PFSK-1 (cell line): ENCODE results near the gene ADAP1.

Experiments
- FOXP2 ChIP-seq: optimal IDR thresholded peaks from 2 replicates; pipeline ENCODE3; 2011; ENCODE audit warnings: borderline replicate concordance, control low read depth, inconsistent platforms; ENCODE audit not compliant: insufficient read depth; ENCODE audit errors: extremely low read length, extremely low read depth
- POLR2AphosphoS5 ChIP-seq: IDR thresholded peaks from 2 replicates; pipeline ENCODE4 v1.6.1; 2012; ENCODE audit warnings: low read depth, mild to moderate bottlenecking, control low read depth, low read length, moderate library complexity
- SIN3A ChIP-seq: IDR thresholded peaks from 2 replicates; pipeline ENCODE4 v1.6.1; 2012; ENCODE audit warnings: mild to moderate bottlenecking, low read length, moderate library complexity, borderline replicate concordance; ENCODE audit not compliant: insufficient read depth
- TAF1 ChIP-seq: IDR thresholded peaks from 2 replicates; pipeline ENCODE4 v1.6.1; 2012; ENCODE audit warnings: low read length, control low read depth, borderline replicate concordance; ENCODE audit not compliant: insufficient read depth
- TF ChIP-seq, protein P1 (sequence below), 2 experiments: IDR thresholded peaks; 2 replicates each; pipeline versions ENCODE4 v1.6.1 to v1.8.0; 2011 to 2012; ENCODE audit warnings: low read depth in 2 of 2, low read length in 2 of 2, control low read depth in 1 of 2, inconsistent platforms in 1 of 2, mild to moderate bottlenecking in 1 of 2, moderate library complexity in 1 of 2; ENCODE audit not compliant: insufficient read depth in 1 of 2

Gene ADAP1

DNA sequence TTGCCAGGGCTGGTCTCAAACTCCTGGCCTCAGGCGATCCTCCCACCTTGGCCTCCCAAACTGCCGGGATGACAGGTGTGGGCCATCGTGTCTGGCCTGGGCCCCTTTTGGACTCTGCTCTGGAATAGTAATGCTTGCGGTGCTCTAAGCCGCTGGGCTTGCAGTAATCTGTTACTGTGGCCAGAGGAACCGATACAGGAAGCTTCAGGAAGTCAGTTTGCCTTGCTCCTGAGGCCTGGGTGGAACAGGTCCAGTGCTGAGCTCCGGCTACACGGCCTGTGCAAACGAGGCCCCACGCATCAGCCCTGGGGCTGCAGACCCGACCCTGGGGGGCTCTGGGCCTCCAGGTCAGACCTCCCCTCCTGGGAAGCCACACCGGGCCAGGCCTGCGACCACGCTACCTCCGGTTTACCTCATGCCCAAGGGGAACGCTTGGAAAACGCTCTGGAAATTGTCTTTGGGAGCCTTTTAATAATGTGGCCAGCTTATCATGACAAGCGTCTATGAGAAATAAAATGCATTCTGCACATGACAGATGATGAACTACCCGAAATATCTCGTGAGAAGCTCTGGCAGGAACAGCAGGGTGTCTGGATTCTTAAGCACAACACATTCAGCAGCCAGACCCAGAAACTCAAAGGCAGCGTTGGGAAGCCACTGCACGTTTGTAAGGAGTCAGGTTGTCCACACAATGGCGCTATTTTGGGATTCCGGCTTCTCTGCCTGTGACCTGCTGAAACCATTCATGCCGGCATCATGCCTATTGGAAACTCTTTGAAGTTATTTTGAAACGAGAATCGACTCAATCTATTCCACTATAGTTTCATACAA, 10.1 kb upstream of the ADAP1 start:
- TF ChIP-seq SIN3A: no peak
- TF ChIP-seq FOXP2: no peak
- TF ChIP-seq, protein P1, sequence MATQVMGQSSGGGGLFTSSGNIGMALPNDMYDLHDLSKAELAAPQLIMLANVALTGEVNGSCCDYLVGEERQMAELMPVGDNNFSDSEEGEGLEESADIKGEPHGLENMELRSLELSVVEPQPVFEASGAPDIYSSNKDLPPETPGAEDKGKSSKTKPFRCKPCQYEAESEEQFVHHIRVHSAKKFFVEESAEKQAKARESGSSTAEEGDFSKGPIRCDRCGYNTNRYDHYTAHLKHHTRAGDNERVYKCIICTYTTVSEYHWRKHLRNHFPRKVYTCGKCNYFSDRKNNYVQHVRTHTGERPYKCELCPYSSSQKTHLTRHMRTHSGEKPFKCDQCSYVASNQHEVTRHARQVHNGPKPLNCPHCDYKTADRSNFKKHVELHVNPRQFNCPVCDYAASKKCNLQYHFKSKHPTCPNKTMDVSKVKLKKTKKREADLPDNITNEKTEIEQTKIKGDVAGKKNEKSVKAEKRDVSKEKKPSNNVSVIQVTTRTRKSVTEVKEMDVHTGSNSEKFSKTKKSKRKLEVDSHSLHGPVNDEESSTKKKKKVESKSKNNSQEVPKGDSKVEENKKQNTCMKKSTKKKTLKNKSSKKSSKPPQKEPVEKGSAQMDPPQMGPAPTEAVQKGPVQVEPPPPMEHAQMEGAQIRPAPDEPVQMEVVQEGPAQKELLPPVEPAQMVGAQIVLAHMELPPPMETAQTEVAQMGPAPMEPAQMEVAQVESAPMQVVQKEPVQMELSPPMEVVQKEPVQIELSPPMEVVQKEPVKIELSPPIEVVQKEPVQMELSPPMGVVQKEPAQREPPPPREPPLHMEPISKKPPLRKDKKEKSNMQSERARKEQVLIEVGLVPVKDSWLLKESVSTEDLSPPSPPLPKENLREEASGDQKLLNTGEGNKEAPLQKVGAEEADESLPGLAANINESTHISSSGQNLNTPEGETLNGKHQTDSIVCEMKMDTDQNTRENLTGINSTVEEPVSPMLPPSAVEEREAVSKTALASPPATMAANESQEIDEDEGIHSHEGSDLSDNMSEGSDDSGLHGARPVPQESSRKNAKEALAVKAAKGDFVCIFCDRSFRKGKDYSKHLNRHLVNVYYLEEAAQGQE (IDR thresholded peaks at IDR 0.05; ENCODE audit: insufficient read depth in 1 of 2, low read depth in 2 of 2, low read length in 2 of 2): no peak
- no peak for TF ChIP-seq TAF1
- TF ChIP-seq POLR2AphosphoS5: no peak

DNA sequence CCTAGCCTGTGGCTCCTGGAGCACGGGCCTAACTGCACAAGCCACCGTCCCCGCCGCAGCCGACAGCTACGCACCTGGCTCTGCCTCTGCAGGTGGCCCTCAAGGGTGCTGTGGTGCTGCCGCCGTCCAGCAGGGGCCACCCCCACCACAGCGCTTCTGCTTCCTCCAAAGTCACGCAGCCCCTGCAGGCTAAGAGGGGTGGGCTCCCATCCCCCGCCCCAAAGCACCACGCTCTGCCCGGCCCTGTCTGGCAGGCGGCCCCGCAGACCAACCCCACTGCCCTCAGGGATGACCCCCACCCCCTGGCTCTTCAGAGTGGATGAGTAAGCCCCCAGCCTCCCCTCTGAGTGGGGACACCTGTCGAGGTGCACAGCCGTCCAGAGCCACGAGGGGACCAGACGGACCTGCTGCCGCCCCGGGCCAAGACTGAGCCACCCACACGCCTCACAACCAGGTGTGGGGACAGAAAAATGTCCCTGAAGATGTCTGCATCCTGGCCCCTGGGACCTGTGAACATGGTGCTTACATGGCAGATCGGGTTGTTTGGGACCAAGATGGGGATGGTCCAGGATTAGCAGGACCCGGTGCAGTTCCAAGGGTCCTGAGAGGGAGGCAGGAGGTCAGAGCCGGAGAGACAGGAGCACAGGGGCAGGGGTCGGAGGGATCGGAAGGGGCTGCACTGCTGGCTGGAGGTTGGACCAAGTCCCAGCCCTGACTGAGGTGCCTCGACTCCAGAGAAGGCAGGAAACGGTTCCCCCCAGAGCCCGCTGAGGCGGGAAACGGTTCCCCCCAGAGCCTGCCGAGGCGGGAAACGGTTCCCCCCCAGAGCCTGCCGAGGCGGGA, 9.0 kb upstream of the ADAP1 start:
- TF ChIP-seq SIN3A: no peak
- TF ChIP-seq, protein P1 (IDR thresholded peaks at IDR 0.05; ENCODE audit: insufficient read depth in 1 of 2, low read depth in 2 of 2, low read length in 2 of 2): no peak
- no peak for TF ChIP-seq POLR2AphosphoS5
- no peak for TF ChIP-seq FOXP2
- TF ChIP-seq TAF1: no peak

DNA sequence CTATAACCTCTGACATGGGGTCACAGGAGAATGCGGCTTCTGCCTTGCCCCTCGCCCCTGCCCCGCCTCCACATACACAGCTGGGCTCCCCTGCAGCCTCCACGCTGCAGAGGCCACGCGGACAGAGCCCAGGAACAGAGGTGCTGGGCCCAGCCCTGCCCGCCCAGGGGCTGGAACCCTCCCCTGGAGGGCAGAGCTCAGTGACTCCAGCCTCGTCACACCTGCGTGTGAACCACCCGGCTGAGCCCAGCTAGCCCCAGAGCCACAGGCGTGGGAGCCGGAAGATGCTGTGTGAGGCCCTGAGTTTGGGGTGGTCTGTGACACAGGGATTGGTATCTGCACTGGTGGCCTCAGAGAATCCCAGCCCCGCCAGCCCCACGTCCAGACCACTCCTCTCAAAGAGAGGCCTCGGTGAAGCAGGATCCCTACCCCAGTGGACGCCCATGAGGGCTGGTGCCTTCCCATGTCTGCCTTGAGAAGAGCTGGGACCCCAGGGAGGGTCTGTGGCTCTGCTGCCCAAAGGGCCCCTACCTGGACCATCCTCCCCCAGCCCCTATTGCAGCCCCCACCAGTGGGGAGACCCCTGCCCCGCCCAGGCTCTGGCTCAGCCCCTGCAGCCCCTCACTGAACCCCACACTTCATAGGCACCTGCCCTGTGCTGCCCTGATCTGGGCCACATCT, 8.1 kb upstream of the ADAP1 start:
- TF ChIP-seq FOXP2 (no peak), TAF1 (no peak)

DNA sequence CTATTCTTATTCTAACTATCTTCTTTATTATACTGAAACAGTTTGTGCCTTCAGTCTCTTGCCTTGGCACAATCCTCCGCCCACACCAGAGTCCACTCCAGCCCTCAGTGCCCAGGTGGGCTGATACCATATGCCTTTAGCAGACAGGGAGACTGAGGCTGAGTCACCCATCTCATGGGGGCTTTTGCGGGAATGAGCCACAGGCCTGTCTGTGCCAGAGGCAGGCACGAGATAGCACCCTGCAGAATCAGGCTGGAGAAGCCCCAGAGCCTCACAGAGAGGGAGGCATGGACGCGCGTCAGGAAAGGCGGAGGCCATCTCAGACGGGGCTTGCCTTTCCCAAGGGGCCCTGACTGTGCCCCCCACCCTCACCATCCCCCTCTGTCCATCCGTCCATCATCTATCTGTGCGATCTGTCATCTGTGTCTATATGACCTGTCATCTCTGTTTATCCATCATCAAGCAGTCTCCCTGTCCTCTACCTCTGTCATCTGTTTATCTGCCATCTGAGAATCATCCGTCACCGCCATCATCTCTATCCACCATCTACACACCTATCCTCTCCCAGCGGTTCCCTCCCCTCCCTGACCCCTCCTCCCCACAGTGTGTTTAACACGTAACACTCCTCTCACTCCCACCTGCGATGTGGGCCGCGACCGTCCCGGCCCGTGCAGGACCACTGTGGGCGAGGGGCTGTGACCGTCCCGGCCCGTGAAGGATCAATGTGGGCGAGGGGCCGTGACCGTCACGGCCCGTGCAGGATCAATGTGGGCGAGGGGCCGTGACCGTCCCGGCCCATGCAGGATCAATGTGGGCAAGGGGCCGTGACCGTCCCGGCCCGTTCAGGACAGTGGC, 7.3 kb upstream of the ADAP1 start:
- TF ChIP-seq SIN3A (no peak), FOXP2 (no peak), POLR2AphosphoS5 (no peak), TAF1 (no peak)
- TF ChIP-seq, protein P1 (IDR thresholded peaks at IDR 0.05; ENCODE audit: insufficient read depth in 1 of 2, low read depth in 2 of 2, low read length in 2 of 2): no peak

DNA sequence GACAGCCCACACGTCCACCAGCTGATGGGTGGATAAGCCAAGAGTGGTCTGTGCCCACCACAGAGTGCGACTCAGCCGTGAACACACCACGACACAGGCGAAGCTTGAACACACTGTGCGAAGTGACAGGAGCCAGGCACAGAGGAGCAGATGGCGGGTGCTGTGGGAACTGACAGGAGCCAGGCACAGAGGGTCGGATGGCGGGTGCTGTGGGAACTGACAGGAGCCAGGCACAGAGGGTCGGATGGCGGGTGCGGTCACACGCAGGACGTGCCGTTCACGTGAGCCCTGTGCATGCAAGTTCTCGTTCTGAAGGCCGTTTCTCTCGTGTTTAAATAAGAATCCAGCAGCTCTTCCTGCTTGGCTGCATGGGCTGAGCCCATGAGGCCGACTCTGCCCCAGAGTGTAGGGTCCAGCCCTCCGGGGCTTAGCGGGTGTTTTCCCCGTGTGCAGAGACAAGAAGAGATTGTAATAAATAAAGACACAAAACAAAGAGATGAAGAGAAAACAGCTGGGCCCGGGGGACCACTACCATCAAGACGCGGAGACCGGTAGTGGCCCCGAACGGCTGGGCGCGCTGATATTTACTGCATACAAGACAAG, 5.9 kb upstream of the ADAP1 start:
- no peak for TF ChIP-seq SIN3A
